ENCODE results near the gene ARRDC4.

GRCh38 chr15:97955035-97955434 lies 5.5 kb upstream of the ARRDC4 start:
- TF ChIP-seq EZH2 (IDR thresholded peaks at IDR 0.05; ENCODE audit: borderline replicate concordance, low read depth, low read length, poor library complexity, severe bottlenecking), result no peak
- no peak for TF ChIP-seq CTCF (conservative IDR thresholded peaks at IDR 0.05; ENCODE audit: low read depth, low read length)

All from A673 (cell line).